Measurements from ENCODE around the gene OST4. TPM values are rescaled to one million over a fixed set of nuclear protein-coding genes. Genes with fewer than 3 reads are reported as not detected.

Gene OST4
- polyA plus RNA-seq, 2 of the 4 experiments (the other 2 are of a cell fraction) = 392 to 880 TPM

GRCh38 chr2:27080140-27080469 lies 8.7 kb upstream of the OST4 start:
- CTCF ChIA-PET = interaction anchor here (0.6 to 15.3 kb wide), 9 partner anchors 10 to 200 kb away, joined by 3 to 253 read pairs (median 5); partner anchors contain the start of genes AGBL5 and OST4
- Histone ChIP-seq H3K27ac (no peak overlapping the region), H3K4me1 (peaks cover 9% of the 10 kb centered on the region), H3K9me3 (no peaks in the 10 kb centered on the region), H3K4me3 (no peak overlapping the region), H3K4me2 (no peak overlapping the region)
- POLR2A ChIA-PET = no interaction called here
- FAIRE-seq = no peak
- no peak for DNase-seq (ENCODE audit: low read depth in 1 of 2, low spot score in 1 of 2)
- TF ChIP-seq NPAS2 (CRISPR knock-in tag; IDR thresholded peaks at IDR 0.05; ENCODE audit: borderline replicate concordance) = no peak
- TF ChIP-seq EHMT2 (IDR thresholded peaks at IDR 0.05; ENCODE audit: low read depth) = no peak
- TF ChIP-seq PHF8 (IDR thresholded peaks at IDR 0.05; ENCODE audit: borderline replicate concordance, low read depth) = no peak
- no peak for TF ChIP-seq CBX2 (IDR thresholded peaks at IDR 0.05; ENCODE audit: borderline replicate concordance, low read depth)
- TF ChIP-seq HES2 (IDR thresholded peaks at IDR 0.05) = no peak
- no peak for TF ChIP-seq ZNF302 (CRISPR knock-in tag; IDR thresholded peaks at IDR 0.05)
- TF ChIP-seq RFX5 (IDR thresholded peaks at IDR 0.05) = no peak
- TF ChIP-seq JUNB (IDR thresholded peaks at IDR 0.05) = no peak
- TF ChIP-seq CBX8 (IDR thresholded peaks at IDR 0.05) = no peak
- no peak for TF ChIP-seq RCOR1 (IDR thresholded peaks at IDR 0.05; ENCODE audit: low read depth, low read length)
- no peak for TF ChIP-seq CHD4 (IDR thresholded peaks at IDR 0.05; ENCODE audit: borderline replicate concordance)
- TF ChIP-seq EHF (CRISPR knock-in tag; IDR thresholded peaks at IDR 0.05) = no peak
- no peak for TF ChIP-seq MAX (IDR thresholded peaks at IDR 0.05)
- TF ChIP-seq FOXS1 (CRISPR knock-in tag; IDR thresholded peaks at IDR 0.05) = no peak
- no peak for TF ChIP-seq BHLHE40 (IDR thresholded peaks at IDR 0.05; ENCODE audit: low read depth, low read length)
- no peak for TF ChIP-seq E2F6 (IDR thresholded peaks at IDR 0.05; ENCODE audit: borderline replicate concordance, low read depth)
- no peak for TF ChIP-seq JUN (IDR thresholded peaks at IDR 0.05)
- TF ChIP-seq TP53 (CRISPR knock-in tag; IDR thresholded peaks at IDR 0.05) = no peak
- 87% methylated on average over 7 of the region's 7 CpGs for WGBS (ENCODE audit: missing lambda C conversion rate)
- ATAC-seq = no peak

GRCh38 chr2:27079233-27080139 lies 8.0 kb upstream of the OST4 start:
- CTCF ChIA-PET = interaction anchor here (0.5 to 15.3 kb wide), 10 partner anchors 8 to 234 kb away, joined by 3 to 253 read pairs (median 4); partner anchors contain the start of gene OST4
- no peak for FAIRE-seq

More at GRCh38 chr2:27079233-27080139, 8.0 kb upstream of the OST4 start:
- Histone ChIP-seq H3K9me3 (no peaks in the 10 kb centered on the region), H3K27ac (no peak overlapping the region), H3K4me1 (peaks cover 7% of the 10 kb centered on the region), H3K4me2 (no peak overlapping the region), H3K4me3 (no peak overlapping the region)
- no peak for ATAC-seq
- POLR2A ChIA-PET = no interaction called here
- WGBS (ENCODE audit: missing lambda C conversion rate) = 85% methylated on average over 14 of the region's 14 CpGs
- no peak for TF ChIP-seq MAFK (IDR thresholded peaks at IDR 0.05; ENCODE audit: partially characterized antibody)
- TF ChIP-seq CBX2 (IDR thresholded peaks at IDR 0.05; ENCODE audit: borderline replicate concordance, low read depth) = no peak
- no peak for TF ChIP-seq BHLHE40 (IDR thresholded peaks at IDR 0.05; ENCODE audit: low read depth, low read length)
- TF ChIP-seq ELK1 (IDR thresholded peaks at IDR 0.05; ENCODE audit: low read depth, low read length) = no peak
- TF ChIP-seq EHMT2 (IDR thresholded peaks at IDR 0.05; ENCODE audit: low read depth) = no peak
- no peak for TF ChIP-seq CHD2 (IDR thresholded peaks at IDR 0.05; ENCODE audit: low read length, partially characterized antibody)
- TF ChIP-seq PHF8 (IDR thresholded peaks at IDR 0.05; ENCODE audit: borderline replicate concordance, low read depth) = no peak
- no peak for TF ChIP-seq ESRRA (IDR thresholded peaks at IDR 0.05; ENCODE audit: borderline replicate concordance, low read length)
- no peak for TF ChIP-seq HEYL (CRISPR knock-in tag; IDR thresholded peaks at IDR 0.05)
- TF ChIP-seq CHD4 (IDR thresholded peaks at IDR 0.05; ENCODE audit: borderline replicate concordance) = no peak
- no peak for TF ChIP-seq SMC3 (IDR thresholded peaks at IDR 0.05)
- no peak for TF ChIP-seq JUNB (IDR thresholded peaks at IDR 0.05)
- TF ChIP-seq HOXB13 (CRISPR knock-in tag; IDR thresholded peaks at IDR 0.05; ENCODE audit: low read depth) = no peak
- TF ChIP-seq GATA3 (IDR thresholded peaks at IDR 0.05; ENCODE audit: borderline replicate concordance) = no peak
- TF ChIP-seq ZC3H11A (IDR thresholded peaks at IDR 0.05) = no peak
- no peak for TF ChIP-seq E2F6 (IDR thresholded peaks at IDR 0.05; ENCODE audit: borderline replicate concordance, low read depth)
- TF ChIP-seq RARB (CRISPR knock-in tag; IDR thresholded peaks at IDR 0.05) = no peak
- no peak for TF ChIP-seq CBX8 (IDR thresholded peaks at IDR 0.05)
- TF ChIP-seq HOXA7 (CRISPR knock-in tag; IDR thresholded peaks at IDR 0.05) = no peak
- no peak for TF ChIP-seq MAZ (IDR thresholded peaks at IDR 0.05; ENCODE audit: borderline replicate concordance, low read depth, low read length)
- no peak for DNase-seq (ENCODE audit: low read depth in 1 of 2, low spot score in 1 of 2)

Data from A549 (cell line).